ENCODE results near the gene ADGRD1.

The ADGRD1 gene

GRCh38 chr12:131102991-131103668 is 149.4 kb downstream of the ADGRD1 start:
- no peak for DNase-seq (ENCODE audit: low read depth)

- DNase-seq (ENCODE audit: low read depth) = no peak
Measured at GRCh38 chr12:131103669-131104462, 150.2 kb downstream of the ADGRD1 start.

DNA sequence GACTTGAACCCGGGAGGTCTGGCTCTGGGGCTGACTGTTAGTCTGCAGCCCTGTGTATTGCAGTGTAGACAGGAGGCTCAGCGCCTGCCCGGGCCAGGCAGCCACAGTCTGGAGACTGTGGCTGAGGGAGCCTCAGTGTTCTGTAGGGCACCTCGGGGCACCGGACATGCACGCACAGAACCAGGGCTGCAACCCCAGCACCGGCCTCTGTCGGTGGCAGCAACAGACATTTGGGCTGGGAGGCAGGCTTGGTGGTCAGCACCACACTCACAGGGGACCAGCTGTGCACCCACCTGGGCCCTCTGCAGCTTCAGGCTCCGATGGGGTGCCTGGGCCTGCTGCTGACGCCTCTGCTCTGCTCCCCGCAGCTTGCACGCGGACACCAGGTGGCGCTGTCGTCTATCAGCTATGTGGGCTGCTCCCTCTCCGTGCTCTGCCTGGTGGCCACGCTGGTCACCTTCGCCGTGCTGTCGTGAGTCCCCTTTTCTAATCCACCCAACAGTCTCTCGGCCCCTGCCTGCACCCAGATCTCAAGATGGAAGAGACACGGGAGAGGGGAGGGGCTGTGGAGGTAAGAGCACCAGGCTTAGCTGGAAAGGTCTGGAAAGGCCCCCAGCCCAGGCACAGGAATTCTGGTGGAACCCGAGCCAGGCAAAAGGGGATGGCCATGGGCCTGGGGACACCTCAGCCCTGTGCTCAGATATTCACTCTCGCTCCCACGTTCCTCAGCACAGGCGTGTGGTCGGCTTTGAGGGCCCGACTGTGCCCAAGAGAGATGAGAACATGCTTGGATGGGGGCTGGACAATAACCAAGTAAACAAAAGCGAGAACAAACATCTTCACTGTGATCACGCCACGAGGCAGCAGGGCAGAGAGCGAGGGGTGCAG is 151.0 kb downstream of the ADGRD1 start:
- peak; percentile 56 for DNase-seq (ENCODE audit: low read depth)

GRCh38 chr12:131105351-131105735 is 151.6 kb downstream of the ADGRD1 start:
- DNase-seq (ENCODE audit: low read depth) = no peak

DNA sequence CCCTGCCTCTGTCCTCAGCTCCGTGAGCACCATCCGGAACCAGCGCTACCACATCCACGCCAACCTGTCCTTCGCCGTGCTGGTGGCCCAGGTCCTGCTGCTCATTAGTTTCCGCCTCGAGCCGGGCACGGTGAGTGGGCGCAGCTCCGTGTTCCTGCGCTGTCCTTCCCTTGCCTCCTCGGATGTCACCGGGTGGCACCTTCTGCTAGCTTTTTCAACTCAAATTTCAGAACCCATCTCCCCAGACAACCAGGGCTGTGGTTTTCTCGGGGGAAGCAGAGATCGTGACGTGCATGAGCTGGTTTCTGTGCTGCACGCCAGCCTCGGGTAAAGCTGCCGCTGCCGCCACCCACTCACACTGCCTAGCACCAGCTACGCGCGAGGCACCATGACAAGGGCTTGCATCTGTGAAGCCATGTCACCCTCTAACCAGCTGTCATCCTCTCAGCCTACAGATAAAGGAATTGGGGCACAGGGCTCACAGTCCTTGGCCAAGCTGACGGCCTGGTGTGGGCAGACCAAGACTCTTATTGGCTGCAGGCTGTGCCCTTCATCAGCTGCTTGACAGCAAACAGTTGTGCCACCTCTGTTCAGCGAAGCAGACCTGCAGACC is 152.1 kb downstream of the ADGRD1 start:
- DNase-seq (ENCODE audit: low read depth) = peak; percentile 2

GRCh38 chr12:131106349-131106941 is 152.7 kb downstream of the ADGRD1 start:
- no peak for DNase-seq (ENCODE audit: low read depth)

DNA sequence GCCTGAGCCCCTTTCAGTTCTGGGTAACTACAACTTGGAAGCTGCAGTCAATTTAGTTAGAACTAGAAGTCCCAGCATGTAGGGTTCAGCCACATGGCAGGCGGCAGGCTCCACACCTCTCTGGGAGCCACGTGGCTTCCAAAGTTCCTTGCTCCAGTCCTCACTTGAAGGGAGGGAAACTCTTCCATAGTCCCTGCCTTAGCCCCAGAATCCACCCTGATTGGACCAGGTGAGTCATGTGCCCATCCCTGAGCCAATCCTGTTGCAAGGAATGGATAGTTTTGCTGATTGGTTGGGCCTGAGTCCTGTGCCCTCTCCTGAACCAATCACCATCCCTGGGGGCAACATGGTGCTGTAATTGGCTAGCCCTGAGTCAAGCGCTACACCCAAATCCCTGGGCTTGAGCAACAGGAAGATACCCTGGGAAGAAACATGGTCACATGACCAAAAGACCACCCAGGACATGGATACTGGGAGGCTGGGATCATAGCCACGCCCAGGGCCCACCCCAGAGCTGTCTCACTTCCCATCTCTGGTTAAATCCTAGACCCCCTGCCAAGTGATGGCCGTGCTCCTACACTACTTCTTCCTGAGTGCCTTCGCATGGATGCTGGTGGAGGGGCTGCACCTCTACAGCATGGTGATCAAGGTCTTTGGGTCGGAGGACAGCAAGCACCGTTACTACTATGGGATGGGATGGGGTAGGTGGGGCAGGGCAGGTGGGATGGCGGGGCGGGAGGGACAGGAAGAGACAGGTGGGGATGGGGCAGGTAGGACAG is 154.7 kb downstream of the ADGRD1 start:
- DNase-seq (ENCODE audit: low read depth) = no peak

DNA sequence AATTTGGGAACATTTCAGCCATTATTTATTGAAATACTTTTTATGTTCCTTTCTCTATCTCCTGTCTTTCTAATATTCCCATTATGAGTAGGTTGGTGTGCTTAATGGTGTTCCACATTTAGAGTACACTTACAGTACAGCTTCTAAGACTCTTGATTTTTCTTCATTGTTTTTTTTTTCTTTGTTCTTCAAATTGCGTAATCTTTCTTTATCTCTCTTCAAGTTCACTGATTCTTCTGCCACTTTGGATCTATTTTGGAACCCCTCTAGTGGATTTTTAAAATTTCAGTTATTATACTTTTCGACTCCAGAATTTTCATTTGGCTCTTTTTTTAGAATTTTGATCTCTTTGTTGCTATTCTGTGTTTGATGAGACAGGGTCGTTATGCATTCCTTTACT is 157.7 kb downstream of the ADGRD1 start:
- DNase-seq (ENCODE audit: low read depth) = no peak

DNA sequence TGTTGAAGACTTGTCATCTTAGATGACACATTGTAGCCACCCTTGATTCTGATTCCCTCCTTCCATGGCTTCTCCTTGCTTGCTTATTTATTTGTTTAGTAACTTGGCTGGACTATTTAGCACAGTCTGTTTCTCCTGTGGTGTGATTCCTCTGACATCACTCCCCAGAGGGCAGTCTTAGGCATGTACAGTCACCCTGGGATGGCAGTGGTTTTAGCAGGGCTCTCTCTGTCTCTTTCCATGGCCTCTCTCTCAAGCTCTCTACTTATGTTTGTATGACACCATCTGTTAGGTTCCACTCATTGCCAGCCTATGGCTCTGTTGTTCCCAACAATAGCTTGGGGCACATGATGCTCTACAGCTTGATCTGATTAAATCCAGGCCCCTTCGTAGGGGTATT is 158.3 kb downstream of the ADGRD1 start:
- no peak for DNase-seq (ENCODE audit: low read depth)

DNA sequence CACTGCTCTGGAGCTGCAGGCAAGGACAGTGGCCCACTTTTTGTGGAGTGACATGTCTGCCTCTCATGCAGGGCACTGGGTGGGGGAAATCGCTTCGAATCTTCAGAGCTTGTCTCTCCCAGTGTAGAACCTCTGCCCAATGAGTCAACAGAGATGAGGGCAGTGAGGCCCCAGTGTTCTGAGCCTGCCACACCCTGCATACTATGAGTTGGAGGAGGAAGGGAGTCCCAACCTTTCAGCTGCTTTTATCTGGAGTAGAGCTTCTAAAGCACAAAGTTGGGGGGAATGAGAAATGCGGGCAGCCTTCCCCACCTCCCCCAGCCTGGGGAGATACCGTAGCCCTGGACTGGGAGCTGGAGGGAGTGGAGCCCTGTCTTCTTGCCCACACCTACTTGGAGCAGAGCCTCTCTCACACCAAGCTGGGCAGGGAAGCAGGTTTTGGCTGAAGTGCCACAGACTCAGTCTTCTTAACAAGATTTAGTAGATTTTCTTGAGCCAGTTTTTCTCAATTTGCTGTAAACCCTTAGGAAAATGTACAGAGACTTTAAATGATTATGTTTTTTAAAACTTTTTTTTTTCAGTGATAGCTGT is 159.1 kb downstream of the ADGRD1 start:
- no peak for DNase-seq (ENCODE audit: low read depth)

GRCh38 chr12:131113568-131114270 is 160.0 kb downstream of the ADGRD1 start:
- no peak for DNase-seq (ENCODE audit: low read depth)

DNA sequence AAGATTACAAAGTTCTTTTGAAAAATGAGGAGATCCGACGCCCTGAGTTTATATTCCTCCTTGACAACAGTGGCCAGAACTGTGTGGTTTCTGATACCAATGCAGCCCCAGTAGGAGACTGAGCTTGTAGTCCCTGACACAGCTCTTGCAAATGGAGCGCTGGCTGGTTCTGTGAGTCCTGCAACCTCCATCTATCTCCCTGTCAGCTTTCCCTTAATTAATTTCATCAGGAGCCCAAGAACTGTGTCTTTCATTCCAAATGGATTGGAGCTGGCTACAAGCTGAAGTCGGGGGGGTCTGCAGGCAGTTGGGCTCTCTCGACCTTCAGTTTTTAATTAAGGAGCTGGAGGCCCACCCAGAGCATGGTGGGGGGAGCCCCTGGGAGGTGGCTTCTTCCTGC is 160.6 kb downstream of the ADGRD1 start:
- DNase-seq (ENCODE audit: low read depth) = no peak

GRCh38 chr12:131114942-131115584 is 161.4 kb downstream of the ADGRD1 start:
- DNase-seq (ENCODE audit: low read depth) = no peak

- DNase-seq (ENCODE audit: low read depth) = no peak
Measured at GRCh38 chr12:131115766-131116467, 162.2 kb downstream of the ADGRD1 start.

DNA sequence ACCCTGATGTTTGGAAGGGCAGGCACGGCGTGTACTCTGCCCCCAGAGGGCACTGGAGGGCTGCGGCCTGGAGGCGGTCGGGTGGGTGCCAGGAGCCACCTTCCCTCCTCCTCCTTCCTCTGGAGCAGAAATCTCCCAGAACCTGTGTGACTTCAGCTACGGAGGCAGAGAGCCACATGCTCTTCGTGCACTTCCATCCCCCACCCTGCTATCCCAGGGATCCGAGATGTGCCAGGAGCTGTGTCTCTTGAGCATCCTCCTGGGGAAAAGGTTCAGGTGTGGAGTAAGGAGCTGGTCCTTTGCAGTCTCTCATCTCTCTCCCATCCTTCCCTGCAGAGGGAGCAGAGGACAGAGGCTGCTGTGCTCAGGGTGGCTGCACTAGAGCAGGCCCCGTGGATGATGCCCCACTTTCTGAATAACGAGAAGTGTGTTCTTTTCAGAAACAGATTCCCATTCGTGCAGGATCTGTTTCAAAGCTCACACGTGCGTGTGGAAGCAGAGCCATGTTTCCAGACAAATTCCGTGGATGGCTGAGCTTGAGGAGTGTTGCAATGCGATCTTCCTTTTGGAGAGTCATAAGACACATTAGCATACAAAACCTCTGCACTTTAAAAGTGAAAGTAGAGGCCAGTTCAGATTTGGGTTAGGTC is 162.9 kb downstream of the ADGRD1 start:
- DNase-seq (ENCODE audit: low read depth) = no peak

- no peak for DNase-seq (ENCODE audit: low read depth)
Measured at GRCh38 chr12:131117438-131118245, 163.9 kb downstream of the ADGRD1 start.

- no peak for DNase-seq (ENCODE audit: low read depth)
Measured at GRCh38 chr12:131118371-131118770, 164.7 kb downstream of the ADGRD1 start.

Data from stimulated activated CD8-positive, alpha-beta memory T cell treated with anti-CD3 and anti-CD28 coated beads, Interleukin-12 subunit alpha, Interleukin-12 subunit beta, amount 100 ng/mL, for 1 hour (primary cell).